Lower leg skin (tissue), 4 donors: ENCODE measurements around the gene CCNI. TPM values are rescaled to one million over a fixed set of nuclear protein-coding genes. Genes with fewer than 3 reads are reported as not detected.

ENCODE experiments used
- DNase-seq, 2 donors: peaks; one replicate each; pipeline ENCODE4 v3.0.0-alpha.2; 2019; ENCODE audit warnings: low spot score in 2 of 2
- H3K4me3 ChIP-seq: fragments of 200-600 bp; sonication (generic); 2 replicates; pipeline ENCODE4 v1.5.1; 2017; ENCODE audit warnings: mild to moderate bottlenecking, low read depth; ENCODE audit not compliant: poor library complexity, severe bottlenecking
- CTCF ChIP-seq, 3 donors: fragments of 450-650 bp; IDR thresholded peaks; one replicate each; pipeline ENCODE4 v1.5.1; 2016; ENCODE audit warnings: antibody characterized with exemption in 3 of 3, mild to moderate bottlenecking in 3 of 3, moderate library complexity in 2 of 3
- POLR2A ChIP-seq, 2 donors: fragments of 450-650 bp; IDR thresholded peaks; one replicate each; pipeline ENCODE4 v1.6.1; 2016 to 2017; ENCODE audit warnings: antibody characterized with exemption in 2 of 2, mild to moderate bottlenecking in 1 of 2, moderate library complexity in 1 of 2
- WGBS, 2 donors: methylation state at CpG; one replicate each; pipeline ENCODE4 v1.1.5; 2018; 5-methylcytosine and 5-hydroxymethylcytosine counted together
- intact Hi-C: fragments of 100-400 bp; cut with DNase I; formaldehyde crosslinking; loops from one replicate; pipeline ENCODE4 v1.15.0; 2023; ENCODE audit warnings: low total_unique reads
- total RNA-seq, 4 donors: library from RNA; depleted of rRNA; stranded (reverse); fragments of >200 nt; gene quantifications; one replicate each; pipeline ENCODE4 v1.1.0, GENCODE V29; 2016

CCNI gene
- total RNA-seq, 4 donors from 2014 or later: 155 to 208 (median 178) TPM

- TF ChIP-seq POLR2A (IDR thresholded peaks at IDR 0.05) (no peak), CTCF (IDR thresholded peaks at IDR 0.05) (no peak)
- intact Hi-C loops: no loop called here
Measured at GRCh38 chr4:77002321-77003107, 73.3 kb downstream of the CCNI start.

GRCh38 chr4:77001907-77002306 is 73.9 kb downstream of the CCNI start:
- WGBS, 2 donors: 9 to 11% methylated on average over 1 of the region's 1 CpG
- intact Hi-C loops: no loop called here
- no peak overlapping the region for H3K4me3 ChIP-seq
- DNase-seq: no peak
- TF ChIP-seq CTCF (IDR thresholded peaks at IDR 0.05) (no peak), POLR2A (IDR thresholded peaks at IDR 0.05) (no peak)

More at GRCh38 chr4:77002321-77003107, 73.3 kb downstream of the CCNI start:
- no peak overlapping the region for H3K4me3 ChIP-seq
- WGBS, 2 donors: 62 to 65% methylated on average over 5 of the region's 5 CpGs
- DNase-seq: no peak

DNA sequence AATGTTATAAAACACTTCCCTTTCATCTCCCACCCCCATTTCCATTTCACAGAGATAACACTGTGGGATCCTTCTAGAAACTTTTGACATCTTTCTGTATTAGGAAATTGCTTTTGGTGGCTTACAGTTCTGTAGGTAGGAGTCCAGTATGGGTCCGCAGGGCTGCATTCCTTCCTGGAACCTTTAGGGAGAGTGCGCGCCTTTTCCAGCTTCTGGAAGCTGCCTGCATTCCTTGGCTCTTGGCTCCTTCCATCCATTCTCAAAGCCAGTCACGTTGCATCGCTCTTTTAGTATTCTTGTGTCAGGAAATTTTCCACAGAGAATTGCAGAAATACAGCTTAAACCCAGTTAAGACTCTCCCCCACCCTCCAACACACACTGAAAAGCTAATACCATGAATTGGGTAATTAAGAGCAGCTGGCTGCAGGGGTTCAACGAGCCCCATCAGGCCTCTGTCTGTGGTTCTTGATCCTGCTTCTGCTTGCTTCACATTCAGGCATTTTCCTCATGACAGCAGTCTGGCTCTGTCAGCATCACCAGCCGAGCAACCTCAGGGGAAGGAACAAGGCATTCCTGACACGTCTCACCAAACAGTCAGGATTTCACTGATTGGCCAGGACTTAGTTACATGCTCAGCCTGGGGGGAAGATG is 77.4 kb downstream of the CCNI start:
- 76 to 78% methylated on average over 8 of the region's 8 CpGs for WGBS, 2 donors
- H3K4me3 ChIP-seq: no peak overlapping the region
- DNase-seq: no peak
- intact Hi-C loops: no loop called here
- no peak for TF ChIP-seq CTCF (IDR thresholded peaks at IDR 0.05)

- no peak overlapping the region for H3K4me3 ChIP-seq
- TF ChIP-seq POLR2A (IDR thresholded peaks at IDR 0.05): no peak
- no peak for TF ChIP-seq CTCF (IDR thresholded peaks at IDR 0.05)
- 95 to 98% methylated on average over 5 of the region's 5 CpGs for WGBS, 2 donors
- no peak for DNase-seq
- intact Hi-C loops: no loop called here
Measured at GRCh38 chr4:76997532-76997931, 78.3 kb downstream of the CCNI start.

Other genes starting within 250 kb of the CCNI start
- gene SOWAHB, start 177.8 kb downstream of the CCNI start, total RNA-seq: 10 to 100 TPM in 1 of 4 donors, 1 to 10 TPM in 3; 3.3 to 10.1 (median 6.0) TPM
- 100 to 1,000 TPM in 1 of 4 donors, 10 to 100 TPM in 3; 38.2 to 104 (median 44.9) TPM for gene SEPTIN11, start 126.2 kb downstream of the CCNI start, total RNA-seq
- 10 to 100 TPM; 31.7 to 75.1 (median 40.0) TPM for gene CCNG2, start 81.2 kb upstream of the CCNI start, total RNA-seq